Cardiac fibroblast (primary cell): ENCODE results near the gene HRH3.

Experiments used
- DNase-seq, 2 donors: peaks; one replicate each; pipeline versions ENCODE4 v3.0.0 to v3.0.0-alpha.2; 2010; ENCODE audit warnings: low read depth in 2 of 2
- H3K4me3 ChIP-seq, 2 donors: replicated peaks in 1 of 2; 1 replicate in 1 of 2; 2 replicates in 1 of 2; pipeline ENCODE4 v1.5.1; 2011; ENCODE audit warnings: low read depth in 2 of 2, low read length in 2 of 2, mild to moderate bottlenecking in 2 of 2, moderate library complexity in 1 of 2
- CTCF ChIP-seq: IDR thresholded peaks from one replicate; pipeline ENCODE4 v1.5.1; 2011; ENCODE audit warnings: low read depth, mild to moderate bottlenecking, low read length, inconsistent platforms

The HRH3 gene

GRCh38 chr20:62176866-62177265, 43.2 kb downstream of the HRH3 start:
- TF ChIP-seq CTCF, result no peak
- DNase-seq, result no peak
- no peak overlapping the region for H3K4me3 ChIP-seq

GRCh38 chr20:62175711-62176110, 44.4 kb downstream of the HRH3 start:
- H3K4me3 ChIP-seq, result no peak overlapping the region
- TF ChIP-seq CTCF, result no peak
- DNase-seq, result no peak

GRCh38 chr20:62174870-62175624, 45.0 kb downstream of the HRH3 start:
- DNase-seq, result no peak
- H3K4me3 ChIP-seq, result no peak overlapping the region
- no peak for TF ChIP-seq CTCF

- TF ChIP-seq CTCF, result no peak
- H3K4me3 ChIP-seq, result no peak overlapping the region
- DNase-seq, result no peak
Measured at GRCh38 chr20:62174021-62174804, 45.9 kb downstream of the HRH3 start.

- no peak for TF ChIP-seq CTCF
- H3K4me3 ChIP-seq, result no peak overlapping the region
- DNase-seq, result no peak
Measured at GRCh38 chr20:62172666-62173065, 47.4 kb downstream of the HRH3 start.

- H3K4me3 ChIP-seq, result no peak overlapping the region
- TF ChIP-seq CTCF, result no peak
- DNase-seq, result no peak
Measured at GRCh38 chr20:62171245-62171644, 48.8 kb downstream of the HRH3 start.
